HG02623 (cell line): ENCODE data around the gene SCGB3A2.

Experiments used
- ATAC-seq: cut with Tn5 transposase; IDR thresholded peaks from one replicate; pipeline ENCODE4 v1.9.1; 2021; ENCODE audit warnings: moderate library complexity; ENCODE audit not compliant: unreplicated experiment

The SCGB3A2 gene

GRCh38 chr5:147901599-147902039, 23.1 kb downstream of the SCGB3A2 start:
- ATAC-seq = no peak

- ATAC-seq = no peak
Measured at GRCh38 chr5:147902609-147903115, 24.2 kb downstream of the SCGB3A2 start.

DNA sequence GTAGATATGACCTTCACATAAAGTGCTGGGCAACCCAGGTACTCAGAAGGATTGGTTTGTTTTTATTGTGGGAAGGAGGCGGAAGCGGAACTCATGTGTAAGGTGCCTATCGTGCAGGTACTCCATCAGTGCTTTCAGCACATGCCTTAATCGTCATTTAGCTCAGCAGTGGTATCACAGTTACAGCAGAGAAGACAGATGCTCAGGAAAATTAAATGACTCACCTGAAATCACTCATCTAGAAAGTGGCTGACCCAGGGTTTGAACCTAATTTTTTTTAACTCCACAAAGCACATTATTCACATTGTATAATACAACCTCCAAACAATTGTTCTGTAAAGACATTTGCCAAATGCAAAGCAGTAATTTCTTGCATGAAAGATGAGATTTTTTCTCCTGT, 25.6 kb downstream of the SCGB3A2 start:
- ATAC-seq = no peak

DNA sequence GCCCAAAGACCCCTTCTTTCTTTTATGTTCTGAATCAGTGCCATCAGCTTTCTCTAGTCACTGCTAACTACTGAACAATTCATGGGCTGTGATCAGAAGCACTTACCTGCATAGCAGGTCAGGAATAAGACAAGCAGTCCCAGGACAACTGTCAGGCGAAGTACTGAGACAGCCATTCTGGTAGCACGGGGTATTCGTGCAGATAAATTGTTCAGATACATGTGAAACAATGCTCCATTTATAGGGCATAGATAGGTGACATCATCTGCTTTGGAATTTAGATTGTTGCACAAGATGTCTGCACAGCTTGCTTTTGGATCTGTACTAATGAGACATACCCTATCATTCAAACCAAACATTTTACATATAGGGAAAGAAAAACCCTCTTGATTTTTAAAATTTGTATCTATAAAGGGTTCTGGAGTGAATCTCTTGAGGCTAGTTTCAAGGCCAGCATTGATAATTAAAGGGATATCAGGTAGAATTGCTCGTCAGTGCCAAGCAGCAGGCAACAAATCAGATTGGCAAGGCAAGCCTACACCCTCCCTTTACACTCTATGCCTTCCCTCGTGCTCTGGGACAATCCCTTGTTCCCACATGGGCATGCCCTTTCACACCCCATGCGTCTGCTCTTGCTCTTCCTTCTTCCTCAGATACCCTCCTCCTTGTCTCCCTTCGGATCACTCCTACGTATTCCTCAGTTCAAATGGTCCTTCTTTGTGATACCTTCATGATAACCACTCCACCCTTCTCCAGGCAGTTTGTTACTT, 28.0 kb downstream of the SCGB3A2 start, which contains the start of gene C5orf46:
C5orf46 (minus strand) TSS at position 213 of the 770 bp plus-strand sequence; CDS start at position 176, 37 bp downstream.
- ATAC-seq = no peak

GRCh38 chr5:147911427-147911826, 32.9 kb downstream of the SCGB3A2 start:
- no peak for ATAC-seq

GRCh38 chr5:147912011-147912410, 33.5 kb downstream of the SCGB3A2 start:
- no peak for ATAC-seq

DNA sequence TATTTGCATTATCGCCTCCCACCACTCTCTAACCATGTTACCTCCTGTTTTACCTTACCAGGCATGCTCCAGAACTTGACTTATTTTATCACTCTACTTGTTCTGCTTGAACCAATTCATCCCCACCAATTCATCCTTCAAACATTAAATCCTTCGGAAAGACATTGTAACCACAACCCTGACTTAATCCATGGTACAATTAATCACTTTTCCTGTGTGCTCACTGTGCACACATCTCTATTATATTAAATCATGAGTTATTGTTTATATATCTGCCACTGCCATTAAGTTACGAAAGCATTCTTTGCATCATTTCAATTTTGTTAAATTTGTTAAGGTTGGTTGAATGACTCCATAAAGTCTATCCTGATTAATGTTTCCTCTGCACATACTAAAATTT, 35.3 kb downstream of the SCGB3A2 start:
- no peak for ATAC-seq

- no peak for ATAC-seq
Measured at GRCh38 chr5:147918101-147918685, 39.7 kb downstream of the SCGB3A2 start.

GRCh38 chr5:147918899-147919298, 40.4 kb downstream of the SCGB3A2 start:
- no peak for ATAC-seq

GRCh38 chr5:147920420-147921030, 42.0 kb downstream of the SCGB3A2 start:
- no peak for ATAC-seq

DNA sequence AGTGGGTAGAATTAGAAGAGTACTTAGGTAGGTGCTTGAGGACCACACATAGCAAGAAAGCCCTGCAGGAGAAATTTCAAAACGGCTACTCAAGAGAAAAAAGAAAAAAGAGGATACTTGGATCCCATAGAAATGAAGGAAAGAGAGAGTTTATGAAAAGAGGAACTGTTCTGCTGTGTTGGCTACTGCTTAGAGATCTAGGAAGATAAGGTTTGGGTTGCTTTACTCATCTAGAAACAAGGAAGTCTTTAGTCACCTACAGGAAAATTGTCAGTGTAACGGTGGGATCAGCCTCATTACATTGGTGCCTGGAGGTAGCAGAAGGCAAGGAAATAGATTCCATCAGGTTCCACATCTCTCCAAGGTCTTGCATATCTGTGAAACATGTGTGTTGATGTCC, 42.6 kb downstream of the SCGB3A2 start:
- ATAC-seq = no peak

DNA sequence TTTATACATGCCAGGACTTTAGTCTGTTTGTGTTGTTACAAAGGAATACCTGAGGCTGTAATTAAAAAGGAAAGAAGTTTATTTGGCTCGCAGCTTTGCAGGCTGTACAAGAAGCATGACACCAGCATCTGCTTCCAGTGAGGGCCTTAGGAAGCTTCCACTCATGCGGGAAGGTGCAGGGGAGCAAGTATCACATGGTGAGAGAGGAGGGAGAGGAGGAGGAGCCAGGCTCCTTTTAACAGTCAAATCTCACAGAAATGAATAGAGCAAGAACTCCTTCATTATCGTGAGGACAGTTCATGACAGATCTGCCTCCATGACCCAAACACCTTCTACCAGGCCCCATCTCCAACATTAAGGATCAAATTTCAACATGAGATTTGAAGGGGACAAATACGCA, 46.5 kb downstream of the SCGB3A2 start:
- no peak for ATAC-seq

DNA sequence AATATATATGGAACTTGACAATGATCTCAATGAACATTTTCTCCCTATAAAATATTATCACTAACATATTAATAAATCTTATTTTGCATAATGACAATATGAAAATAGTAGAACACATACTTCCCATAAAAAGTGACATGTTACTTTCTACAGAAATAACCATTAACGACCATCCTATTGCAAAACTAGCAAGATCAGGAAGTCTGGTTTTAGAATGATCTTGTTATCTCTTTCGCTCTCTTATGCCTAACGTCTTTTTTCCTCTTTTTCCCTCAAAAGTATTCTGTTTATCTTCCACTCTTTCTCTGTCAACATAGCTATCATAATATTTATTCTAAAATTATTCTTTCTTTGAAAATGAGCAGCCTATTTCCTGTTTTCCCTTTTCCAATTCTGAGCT, 49.4 kb downstream of the SCGB3A2 start:
- no peak for ATAC-seq

- peak; percentile 88 for ATAC-seq
Measured at GRCh38 chr5:147930769-147931168, 52.3 kb downstream of the SCGB3A2 start.
